IMR-90 (cell line): ENCODE data around the gene C5orf63. TPM values are rescaled to one million over a fixed set of nuclear protein-coding genes. Genes with fewer than 3 reads are reported as not detected.

Experiments
- ATAC-seq: fragments of 200-7000 bp; cut with Tn5 transposase; 2 replicates; pipeline ENCODE4 v1.9.1; 2020; ENCODE audit warnings: low read depth, mild to moderate bottlenecking, moderate library complexity
- BruUV-seq: library from RNA; stranded (reverse); fragments of 400-500 nt; replicated peaks from 2 replicates; lab custom pipeline; 2021; lab: Mats Ljungman, UMichigan
- CTCF ChIA-PET: fragments of 300-600 bp; formaldehyde crosslinking; extraction: SDS; loops from one replicate; lab custom pipeline; 2021; ENCODE audit warnings: antibody characterized with exemption; lab: Yijun Ruan, JAX
- POLR2A ChIA-PET: fragments of 300-600 bp; sonication (Branson Sonifier 250); formaldehyde crosslinking; loops from one replicate; lab custom pipeline; 2022; ENCODE audit warnings: antibody characterized with exemption; ENCODE audit not compliant: unreplicated experiment; lab: Charles Lee
- DNase-seq: peaks from one replicate; pipeline ENCODE4 v3.0.0; 2013
- H2AFZ ChIP-seq: replicated peaks from 2 replicates; pipeline ENCODE3; 2013; ENCODE audit warnings: low read length, mild to moderate bottlenecking; ENCODE audit not compliant: poor library complexity
- H2AK5ac ChIP-seq: 2 replicates; pipeline ENCODE4 v1.6.1; 2013; ENCODE audit warnings: low read depth, low read length, inconsistent platforms
- H2AK9ac ChIP-seq: replicated peaks from 2 replicates; pipeline ENCODE3; 2013; ENCODE audit warnings: mild to moderate bottlenecking, low read depth, low read length, moderate library complexity; ENCODE audit not compliant: poor library complexity
- H2BK120ac ChIP-seq: 2 replicates; pipeline ENCODE4 v1.6.1; 2013; ENCODE audit warnings: low read depth, low read length, inconsistent platforms
- H2BK15ac ChIP-seq: 3 replicates; pipeline ENCODE4 v1.6.1; 2013; ENCODE audit warnings: low read depth, low read length, inconsistent platforms
- H2BK20ac ChIP-seq: 2 replicates; pipeline ENCODE4 v1.6.1; 2013; ENCODE audit warnings: low read depth, mild to moderate bottlenecking, inconsistent platforms, low read length, moderate library complexity
- H2BK5ac ChIP-seq: 2 replicates; pipeline ENCODE4 v1.6.1; 2013; ENCODE audit warnings: mild to moderate bottlenecking, low read depth, low read length, inconsistent platforms; ENCODE audit not compliant: poor library complexity, severe bottlenecking
- H3K14ac ChIP-seq: replicated peaks from 2 replicates; pipeline ENCODE4 v1.6.1; 2013; ENCODE audit warnings: low read depth, low read length, inconsistent platforms
- H3K18ac ChIP-seq: 2 replicates; pipeline ENCODE4 v1.6.1; 2013; ENCODE audit warnings: low read depth, low read length, control low read depth
- H3K23ac ChIP-seq: 2 replicates; pipeline ENCODE4 v1.6.1; 2013; ENCODE audit warnings: low read depth, low read length, inconsistent platforms
- H3K27ac ChIP-seq: 2 replicates; pipeline ENCODE4 v1.5.1; 2013; ENCODE audit warnings: mild to moderate bottlenecking, control low read depth, low read length; ENCODE audit not compliant: insufficient read depth
- H3K27me3 ChIP-seq: 2 replicates; pipeline ENCODE4 v1.6.1; 2013; ENCODE audit warnings: low read length; ENCODE audit not compliant: control insufficient read depth, insufficient read depth
- H3K36me3 ChIP-seq: 2 replicates; pipeline ENCODE4 v1.6.1; 2013; ENCODE audit warnings: low read length, mixed read lengths; ENCODE audit not compliant: control insufficient read depth, insufficient read depth
- H3K4ac ChIP-seq: 2 replicates; pipeline ENCODE4 v1.6.1; 2013; ENCODE audit warnings: low read depth, low read length, inconsistent platforms
- H3K4me1 ChIP-seq: 2 replicates; pipeline ENCODE4 v1.6.1; 2013; ENCODE audit warnings: low read length, mixed read lengths; ENCODE audit not compliant: control insufficient read depth, insufficient read depth
- H3K4me2 ChIP-seq: 2 replicates; pipeline ENCODE4 v1.6.1; 2013; ENCODE audit warnings: low read depth, mild to moderate bottlenecking, control low read depth, low read length, moderate library complexity
- H3K4me3 ChIP-seq: 2 replicates; pipeline ENCODE4 v1.5.1; 2013; ENCODE audit warnings: low read depth, mild to moderate bottlenecking, control low read depth, low read length, moderate library complexity; ENCODE audit not compliant: insufficient read depth
- H3K56ac ChIP-seq: 2 replicates; pipeline ENCODE4 v1.6.1; 2013; ENCODE audit warnings: low read length, inconsistent platforms; ENCODE audit not compliant: insufficient read depth; ENCODE audit errors: extremely low read depth
- H3K79me1 ChIP-seq, 2 experiments: 2 replicates each; pipeline ENCODE4 v1.6.1; 2013; ENCODE audit warnings: low read length in 2 of 2, inconsistent platforms in 1 of 2, low read depth in 1 of 2
- H3K9ac ChIP-seq: 2 replicates; pipeline ENCODE4 v1.6.1; 2013; ENCODE audit warnings: low read depth, low read length, control low read depth
- H3K9me1 ChIP-seq: 2 replicates; pipeline ENCODE4 v1.6.1; 2013; ENCODE audit warnings: low read length, inconsistent platforms; ENCODE audit not compliant: insufficient read depth
- H3K9me3 ChIP-seq: 2 replicates; pipeline ENCODE4 v1.6.1; 2013; ENCODE audit warnings: low read length; ENCODE audit not compliant: control insufficient read depth, insufficient read depth
- H4K20me1 ChIP-seq: 2 replicates; pipeline ENCODE4 v1.6.1; 2013; ENCODE audit warnings: low read length, inconsistent platforms; ENCODE audit not compliant: insufficient read depth
- H4K5ac ChIP-seq: 2 replicates; pipeline ENCODE4 v1.6.1; 2013; ENCODE audit warnings: mild to moderate bottlenecking, low read depth, low read length, control low read depth
- H4K8ac ChIP-seq, 2 experiments: 2 replicates each; pipeline ENCODE4 v1.6.1; 2013; ENCODE audit warnings: low read depth in 2 of 2, low read length in 2 of 2, control low read depth in 1 of 2, inconsistent platforms in 1 of 2
- H4K91ac ChIP-seq: 2 replicates; pipeline ENCODE4 v1.6.1; 2013; ENCODE audit warnings: low read depth, low read length, inconsistent platforms; ENCODE audit not compliant: insufficient read depth
- CHD1 ChIP-seq: IDR thresholded peaks from 2 replicates; pipeline ENCODE4 v1.6.1; 2012; ENCODE audit warnings: low read depth, low read length, improper control_type of control experiment
- FOS ChIP-seq: fragments of 150-350 bp; IDR thresholded peaks from 2 replicates; pipeline ENCODE4 v1.6.1; 2016; ENCODE audit warnings: low read depth, low read length
- MAFK ChIP-seq: IDR thresholded peaks from 2 replicates; pipeline ENCODE4 v1.6.1; 2012; ENCODE audit warnings: low read depth, low read length, improper control_type of control experiment
- NFE2L2 ChIP-seq: fragments of 150-350 bp; IDR thresholded peaks from 2 replicates; pipeline ENCODE4 v1.6.1; 2016; ENCODE audit warnings: low read depth, mild to moderate bottlenecking, low read length
- POLR2A ChIP-seq: IDR thresholded peaks from 2 replicates; pipeline ENCODE4 v1.6.1; 2012; ENCODE audit warnings: mild to moderate bottlenecking, low read depth, low read length
- RCOR1 ChIP-seq: IDR thresholded peaks from 2 replicates; pipeline ENCODE4 v1.6.1; 2012; ENCODE audit warnings: mild to moderate bottlenecking, low read length, improper control_type of control experiment; ENCODE audit not compliant: insufficient replicate concordance
- SMC3 ChIP-seq: fragments of 150-350 bp; IDR thresholded peaks from 2 replicates; pipeline ENCODE4 v1.6.1; 2016; ENCODE audit warnings: low read depth, mild to moderate bottlenecking, antibody characterized with exemption, low read length, moderate library complexity
- WGBS, 2 experiments: methylation state at CpG; one replicate each; pipeline versions ENCODE4 v1.1.5 to v1.1.7; 2013; ENCODE audit warnings: missing lambda C conversion rate in 2 of 2; ENCODE audit not compliant: insufficient read length in 1 of 2; ENCODE audit errors: extremely low coverage in 2 of 2; 5-methylcytosine and 5-hydroxymethylcytosine counted together
- dilution Hi-C: fragments of 300-500 bp; cut with HindIII; formaldehyde crosslinking; loops from one replicate; pipeline ENCODE4 v1.14.3; 2018; ENCODE audit warnings: low sequenced_read_pairs; ENCODE audit not compliant: unreplicated experiment
- in situ Hi-C: fragments of 300-500 bp; cut with MboI; formaldehyde crosslinking; loops from 3 replicates; pipeline ENCODE4 v1.14.3; 2019; ENCODE audit warnings: low sequenced_read_pairs, inconsistent platforms, mixed read lengths
- intact Hi-C: fragments of 100-400 bp; cut with micrococcal nuclease; formaldehyde crosslinking; loops from 2 replicates; pipeline ENCODE4 v1.10.0; 2022
- polyA plus RNA-seq, 3 experiments: library from polyadenylated mRNA; depleted of rRNA; stranded (reverse); fragments of >200 nt; gene quantifications; 2 replicates each; pipeline ENCODE4 v1.2.3, GENCODE V29; 2012; ENCODE audit warnings: low replicate concordance in 1 of 3
- total RNA-seq: library from RNA; depleted of rRNA; stranded (reverse); fragments of >200 nt; gene quantifications from 2 replicates; pipeline ENCODE4 v1.2.3, GENCODE V29; 2012

C5orf63 gene
- total and polyA plus RNA-seq, 2 of the 4 experiments (the other 2 are of a cell fraction) = 0.72 to 1.1 TPM

DNA sequence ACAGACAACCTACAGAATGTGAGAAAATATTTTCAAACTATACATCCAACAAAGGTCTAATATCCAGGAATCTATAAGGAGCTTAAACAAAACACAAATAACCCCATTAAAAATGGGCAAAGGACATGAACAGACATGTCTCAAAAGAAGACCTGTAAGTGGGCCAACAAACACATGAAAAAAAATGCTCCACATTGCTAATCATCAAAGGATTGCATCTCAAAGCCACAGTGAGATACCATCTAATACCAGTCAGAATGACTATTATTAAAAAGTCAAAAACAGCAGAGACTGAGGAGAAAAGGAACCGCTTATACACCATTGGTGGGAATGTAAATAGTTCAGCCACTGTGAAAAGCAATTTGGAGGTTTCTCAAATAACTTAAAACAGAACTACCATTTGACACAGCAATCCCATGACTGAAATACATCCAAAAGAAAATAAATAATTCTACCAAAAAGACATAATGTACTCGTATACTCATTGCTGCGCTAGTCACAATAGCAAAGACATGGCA lies 39.1 kb upstream of the C5orf63 start:
- Histone ChIP-seq H2BK120ac (no peak overlapping the region), H2BK5ac (no peak overlapping the region), H4K8ac (no peak overlapping the region), H3K14ac (no peak overlapping the region), H2BK20ac (no peak overlapping the region), H4K20me1 (no peaks in the 10 kb centered on the region), H3K27ac (no peak overlapping the region), H3K9me1 (no peaks in the 10 kb centered on the region), H3K18ac (no peak overlapping the region), H3K27me3 (peaks cover 2% of the 10 kb centered on the region; the same call in 1 of the 2 replicates), H3K56ac (no peak overlapping the region), H3K4me2 (no peak overlapping the region), H2AK9ac (no peak overlapping the region), H3K9me3 (no peaks in the 10 kb centered on the region; the same call in 1 of the 2 replicates), H3K79me1 (no peaks in the 10 kb centered on the region), H3K23ac (no peak overlapping the region), H3K4me3 (no peak overlapping the region), H4K91ac (no peak overlapping the region), H3K4me1 (no peaks in the 10 kb centered on the region), H3K4ac (no peak overlapping the region), H3K9ac (no peak overlapping the region), H3K36me3 (no peaks in the 10 kb centered on the region), H2AK5ac (no peak overlapping the region), H2BK15ac (no peak overlapping the region), H4K5ac (no peak overlapping the region), H2AFZ (no peak overlapping the region)
- intact Hi-C loops = no loop called here
- ChIA-PET CTCF (no interaction called here), POLR2A (no interaction called here)
- TF ChIP-seq NFE2L2 (no peak), RCOR1 (no peak), CHD1 (no peak), SMC3 (no peak), POLR2A (no peak), MAFK (no peak), FOS (no peak)
- no peak for DNase-seq
- dilution Hi-C loops = no loop called here
- no peak for ATAC-seq
- BruUV-seq = no TSS peak
- in situ Hi-C loops = no loop called here
- WGBS, 2 experiments = no CpG with 5 or more reads among the region's 3 CpGs
